Measurements from ENCODE around the gene TNFAIP1.
"Not testable (repeated sequence)": the region's sequence is repeated elsewhere in the genome, so short reads cannot be mapped to it uniquely, and the experiment has no call there.

The TNFAIP1 gene

DNA sequence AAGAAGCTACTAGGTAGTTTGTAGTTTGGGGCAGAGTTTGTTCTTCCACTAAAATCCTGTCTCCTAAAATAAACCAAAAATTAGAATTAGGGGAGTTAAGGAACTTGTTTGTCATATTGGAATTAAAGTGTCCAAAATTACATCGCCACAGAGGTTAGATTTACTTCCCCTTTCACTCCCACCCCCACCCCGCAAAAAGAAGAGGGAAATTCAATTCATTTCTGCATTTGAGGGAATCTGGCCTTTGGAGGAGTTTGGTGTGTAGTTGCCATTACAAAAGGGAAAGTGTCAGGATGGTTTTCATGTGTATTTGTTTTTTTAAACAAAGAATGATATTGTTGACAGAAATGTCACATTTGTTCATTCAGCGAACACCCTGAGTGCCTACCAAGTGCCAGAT lies 10.8 kb upstream of the TNFAIP1 start:
- DNase-seq (ENCODE audit: low read depth) = no peak

DNA sequence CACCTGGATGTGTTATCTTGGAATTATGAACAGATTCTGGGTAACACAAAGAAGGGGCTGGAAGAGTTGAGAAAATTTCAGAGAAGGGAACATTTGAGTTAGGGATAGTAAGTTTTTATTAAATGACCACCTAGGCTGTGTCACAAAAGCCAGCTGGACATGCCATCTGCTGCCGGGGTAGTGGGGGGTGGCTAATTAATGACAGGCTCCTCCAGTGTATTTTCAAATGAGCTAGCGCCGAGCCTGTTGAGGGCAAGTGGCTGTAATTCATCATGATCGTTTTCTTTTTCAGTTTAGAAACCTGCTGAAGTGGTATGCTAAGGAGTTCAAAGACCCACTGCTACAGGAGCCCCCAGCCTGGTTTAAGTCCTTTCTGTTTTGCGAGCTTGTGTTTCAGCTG lies 10.3 kb upstream of the TNFAIP1 start:
- no peak for DNase-seq (ENCODE audit: low read depth)

- DNase-seq (ENCODE audit: low read depth) = no peak
Measured at GRCh38 chr17:28326114-28326513, 9.4 kb upstream of the TNFAIP1 start.

- no peak for DNase-seq (ENCODE audit: low read depth)
Measured at GRCh38 chr17:28327031-28327607, 8.4 kb upstream of the TNFAIP1 start.

DNA sequence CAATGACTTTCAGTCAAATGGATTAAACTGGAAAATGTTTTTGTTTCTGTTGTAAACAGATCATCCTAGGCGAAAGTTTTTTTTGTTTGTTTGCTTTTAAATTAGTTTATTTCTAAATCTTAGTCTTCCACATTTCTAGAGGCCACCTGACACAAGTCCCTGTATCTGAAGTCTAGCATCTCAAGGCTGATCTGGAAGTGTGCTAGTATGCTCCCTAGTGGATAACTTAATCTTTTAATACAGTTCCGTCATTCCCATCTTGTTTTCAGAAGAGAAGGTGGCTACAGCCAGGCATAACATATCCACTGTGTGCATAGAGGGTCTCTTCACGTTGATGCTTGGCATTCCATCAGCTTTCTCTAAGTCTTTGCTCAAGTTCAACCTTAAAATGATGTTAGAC lies 7.9 kb upstream of the TNFAIP1 start:
- DNase-seq (ENCODE audit: low read depth) = no peak

DNA sequence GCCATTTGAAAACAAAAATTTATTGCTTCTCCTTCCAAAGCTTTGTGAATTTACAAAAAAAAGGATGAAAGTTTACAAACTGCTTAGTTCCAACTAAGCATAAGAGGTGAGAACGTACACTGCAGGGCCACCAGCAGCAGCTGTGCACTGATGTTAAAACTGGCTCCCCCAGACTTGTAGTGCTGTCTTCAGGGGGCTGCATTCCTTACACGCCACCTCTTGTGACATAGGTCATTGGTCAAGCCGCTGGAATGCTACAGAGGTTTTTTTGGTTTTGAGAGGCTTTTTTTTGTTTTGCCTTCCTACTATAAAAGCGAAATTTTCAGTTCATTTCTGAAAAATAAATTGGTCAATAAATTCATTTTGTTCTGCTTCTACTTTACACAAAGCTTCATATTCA lies 7.2 kb upstream of the TNFAIP1 start:
- DNase-seq (ENCODE audit: low read depth) = no peak

DNA sequence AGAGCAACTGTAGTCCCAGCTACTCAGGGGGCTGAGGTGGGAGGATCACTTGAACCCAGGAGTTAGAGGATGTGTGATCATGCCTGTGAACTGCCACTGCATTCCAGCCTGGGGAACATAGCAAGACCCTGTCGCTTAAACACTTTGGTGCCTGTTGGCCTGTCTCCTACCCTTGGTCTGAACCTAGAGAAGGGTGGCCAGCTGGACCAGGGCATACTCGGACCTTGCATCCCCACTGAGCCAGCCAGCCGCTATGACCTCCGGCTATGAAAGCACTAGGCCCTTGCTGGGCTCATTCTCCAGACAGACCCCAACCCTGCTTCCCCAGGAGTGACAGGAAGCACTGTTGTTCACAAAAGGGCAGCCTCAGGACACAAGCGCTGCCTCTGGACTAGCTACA lies 4.9 kb upstream of the TNFAIP1 start:
- DNase-seq (ENCODE audit: low read depth) = no peak

GRCh38 chr17:28331891-28332420 lies 3.6 kb upstream of the TNFAIP1 start:
- DNase-seq (ENCODE audit: low read depth) = no peak

DNA sequence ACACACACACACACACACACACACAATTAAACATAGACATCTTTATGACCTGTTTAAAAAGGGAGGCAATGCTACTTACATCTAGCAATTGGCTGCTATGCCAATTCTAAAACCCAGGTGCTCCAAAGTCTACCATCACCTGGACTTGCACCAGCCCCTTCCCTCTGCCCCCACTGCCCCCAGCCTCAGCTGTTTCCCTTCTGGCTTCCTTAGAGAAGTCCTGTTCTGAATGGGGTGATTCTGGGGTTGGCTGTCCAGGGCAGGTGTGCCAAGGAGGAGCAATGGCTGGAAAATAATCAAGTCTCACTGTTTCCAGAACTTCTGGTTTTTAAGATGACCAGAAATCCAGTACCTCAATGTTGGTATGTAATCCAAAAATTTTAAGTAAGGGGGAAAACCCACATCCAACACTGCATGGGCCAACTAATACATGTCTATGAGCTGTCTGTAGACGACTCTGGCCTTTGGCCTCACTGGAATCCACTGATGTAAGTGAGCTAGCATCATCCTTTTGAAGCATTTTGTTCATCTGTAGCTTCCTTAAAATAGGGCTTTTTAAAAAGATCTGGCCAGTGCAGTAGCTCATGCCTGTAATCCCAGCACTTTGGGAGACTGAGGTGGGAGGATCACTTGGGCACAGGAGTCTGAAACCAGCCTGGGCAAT lies 2.3 kb upstream of the TNFAIP1 start:
- DNase-seq (ENCODE audit: low read depth) = no peak

DNA sequence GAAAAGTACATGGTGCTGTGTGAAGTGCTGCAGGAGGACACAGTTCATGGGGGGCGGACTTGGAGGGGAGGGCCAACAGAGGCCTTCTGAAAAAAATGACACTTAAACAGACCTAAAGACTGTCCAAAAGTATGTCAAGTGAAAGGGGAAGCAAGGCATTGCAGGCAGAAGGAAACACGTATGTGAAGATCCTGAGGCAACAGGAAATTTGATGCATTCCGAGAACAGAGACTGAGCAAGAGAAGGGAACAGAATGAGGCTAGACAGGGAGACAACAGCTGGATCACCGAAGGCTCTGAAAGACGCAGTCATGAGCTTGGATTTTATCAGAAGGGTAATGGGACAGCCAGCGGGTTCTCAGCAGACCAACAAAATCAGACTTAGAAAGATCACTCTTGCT lies 1.4 kb upstream of the TNFAIP1 start:
- no peak for DNase-seq (ENCODE audit: low read depth)

- no peak for DNase-seq (ENCODE audit: low read depth)
Measured at GRCh38 chr17:28334666-28335200, 828 bp upstream of the TNFAIP1 start.

- DNase-seq (ENCODE audit: low read depth) = no peak
Measured at GRCh38 chr17:28335959-28336871, 654 bp downstream of the TNFAIP1 start.

GRCh38 chr17:28338056-28338768 lies 2.7 kb downstream of the TNFAIP1 start:
- no peak for DNase-seq (ENCODE audit: low read depth)

DNA sequence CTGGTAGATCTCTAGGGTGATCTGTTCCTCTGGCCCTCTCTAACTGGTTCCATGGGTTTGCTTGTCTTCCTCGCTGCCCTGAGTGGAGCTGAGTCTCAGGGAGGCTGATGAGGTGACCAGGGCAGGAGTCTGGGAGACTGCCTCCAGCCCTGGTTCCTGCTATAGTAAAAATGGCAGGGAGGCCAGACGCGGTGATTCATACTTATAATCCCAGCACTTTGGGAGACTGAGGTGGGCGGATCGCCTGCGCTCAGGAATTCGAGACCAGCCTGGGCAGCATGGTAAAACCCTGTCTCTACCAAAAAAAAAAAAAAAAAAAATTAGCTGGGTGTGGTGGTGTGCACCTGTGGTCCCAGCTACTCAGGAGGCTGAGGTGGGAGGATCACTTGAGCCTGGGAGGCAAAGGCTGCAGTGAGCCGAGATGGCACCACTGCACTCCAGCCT lies 3.2 kb downstream of the TNFAIP1 start:
- DNase-seq (ENCODE audit: low read depth) = not testable (repeated sequence)

DNA sequence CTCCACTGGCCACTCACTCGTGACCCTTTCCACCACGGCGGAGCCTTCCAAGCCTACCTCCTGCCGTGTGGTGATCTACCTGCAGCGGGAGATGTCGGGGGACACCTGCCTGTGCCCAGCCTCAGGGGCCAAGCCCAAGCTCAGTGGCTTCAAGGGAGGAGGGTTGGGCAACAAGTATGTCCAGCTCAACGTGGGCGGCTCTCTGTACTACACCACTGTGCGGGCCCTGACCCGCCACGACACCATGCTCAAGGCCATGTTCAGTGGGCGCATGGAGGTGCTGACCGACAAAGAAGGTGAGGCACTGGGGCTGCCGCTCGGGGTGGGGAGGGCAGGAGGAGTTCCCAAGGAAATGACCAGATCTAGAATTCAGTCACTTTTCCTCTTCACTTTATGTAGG lies 3.9 kb downstream of the TNFAIP1 start:
- DNase-seq (ENCODE audit: low read depth) = no peak

- DNase-seq (ENCODE audit: low read depth) = no peak
Measured at GRCh38 chr17:28340374-28340773, 4.8 kb downstream of the TNFAIP1 start.

GRCh38 chr17:28341516-28341915 lies 6.0 kb downstream of the TNFAIP1 start:
- DNase-seq (ENCODE audit: low read depth) = no peak

DNA sequence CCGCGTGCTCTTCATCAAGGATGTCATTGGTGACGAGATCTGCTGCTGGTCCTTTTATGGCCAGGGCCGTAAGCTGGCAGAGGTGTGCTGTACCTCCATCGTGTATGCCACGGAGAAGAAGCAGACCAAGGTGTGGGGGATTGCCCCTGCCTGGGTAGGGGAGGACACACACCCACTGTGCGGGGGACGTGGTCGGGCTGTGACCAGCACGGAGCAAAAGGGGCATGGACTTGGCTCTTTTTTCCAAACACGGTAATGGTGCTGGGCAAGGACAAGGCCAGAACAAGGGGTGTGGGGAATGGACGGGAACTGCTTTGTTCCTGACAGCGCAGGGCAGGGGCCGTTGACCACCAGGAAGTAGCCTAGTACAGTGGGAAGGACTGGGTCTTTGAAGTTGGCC lies 6.8 kb downstream of the TNFAIP1 start:
- DNase-seq (ENCODE audit: low read depth) = no peak

DNA sequence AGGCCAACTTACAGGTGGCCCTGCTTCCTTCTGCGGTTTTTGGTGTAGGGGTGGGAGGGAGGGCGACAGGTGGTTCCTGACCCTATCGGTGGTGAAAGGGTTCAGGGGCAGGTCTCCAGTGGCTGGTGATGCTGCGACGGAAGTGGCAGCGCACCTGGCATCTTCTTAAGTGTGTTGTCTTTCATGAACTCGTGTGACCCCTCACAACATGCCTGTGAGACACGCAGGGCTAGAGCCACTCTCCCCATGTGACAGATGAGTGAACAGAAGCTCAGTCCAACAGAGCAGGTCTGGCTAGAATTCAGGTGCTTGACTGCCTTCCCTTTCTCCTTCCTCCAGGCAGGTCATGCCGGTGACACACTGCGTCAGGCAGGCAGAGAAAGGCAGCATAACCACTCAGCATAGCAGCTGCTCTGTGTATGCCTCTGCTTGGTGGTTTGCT lies 8.0 kb downstream of the TNFAIP1 start:
- DNase-seq (ENCODE audit: low read depth) = no peak

GRCh38 chr17:28344011-28344410 lies 8.4 kb downstream of the TNFAIP1 start:
- no peak for DNase-seq (ENCODE audit: low read depth)

- no peak for DNase-seq (ENCODE audit: low read depth)
Measured at GRCh38 chr17:28344435-28344901, 8.9 kb downstream of the TNFAIP1 start.

Measured in activated gamma-delta T cell treated with anti-CD3 and anti-CD28 coated beads, Interleukin-2, amount 50 U/mL, for 16 hours (primary cell).